Lower lobe of right lung (tissue), 2 donors: ENCODE results near the gene CDH26. TPM values are rescaled to one million over a fixed set of nuclear protein-coding genes. Genes with fewer than 3 reads are reported as not detected.
A peak's percentile ranks its signal among the peaks of the same experiment; 100 is the strongest.

ENCODE experiments used
- ATAC-seq, 2 donors: fragments of 200-7000 bp; cut with Tn5 transposase; one replicate each; pipeline ENCODE4 v1.9.1; 2020 to 2022; ENCODE audit warnings: mild to moderate bottlenecking in 2 of 2, moderate library complexity in 2 of 2
- DNase-seq: peaks from one replicate; pipeline ENCODE4 v3.0.0-alpha.2; 2020
- H3K27ac ChIP-seq: fragments of 200-600 bp; one replicate; pipeline ENCODE4 v1.8.0; 2022
- H3K27me3 ChIP-seq: fragments of 200-600 bp; one replicate; pipeline ENCODE4 v1.8.0; 2022; ENCODE audit warnings: low read depth
- H3K36me3 ChIP-seq: fragments of 200-600 bp; one replicate; pipeline ENCODE4 v1.8.0; 2022; ENCODE audit warnings: mild to moderate bottlenecking
- H3K4me1 ChIP-seq: fragments of 200-600 bp; one replicate; pipeline ENCODE4 v1.8.0; 2022
- H3K4me3 ChIP-seq: fragments of 200-600 bp; one replicate; pipeline ENCODE4 v1.8.0; 2022; ENCODE audit warnings: mild to moderate bottlenecking
- H3K9me3 ChIP-seq: fragments of 200-600 bp; one replicate; pipeline ENCODE4 v1.8.0; 2022
- CTCF ChIP-seq: fragments of 200-600 bp; IDR thresholded peaks from one replicate; pipeline ENCODE4 v1.8.0; 2022; ENCODE audit warnings: antibody characterized with exemption, mild to moderate bottlenecking
- intact Hi-C: fragments of 100-400 bp; cut with DNase I; formaldehyde crosslinking; loops from one replicate; pipeline ENCODE4 v1.11.0; 2022
- total RNA-seq: library from RNA; stranded (reverse); fragmentation: NEBNext Ultra II Directional; extraction: Animal tissue kit (Norgen Biotek cat#: 25700); gene quantifications from one replicate; pipeline ENCODE4 v1.2.1, GENCODE V29; 2021
- donor health status: DM: no; HTN: yes; CAD: no; lungs with severe emphysema.

The CDH26 gene
- total RNA-seq, 1 donor from 2014 or later, result 8.4 TPM

- TF ChIP-seq CTCF, result no peak
Observed at GRCh38 chr20:59961423-59961822, 3.2 kb downstream of the CDH26 start.

DNA sequence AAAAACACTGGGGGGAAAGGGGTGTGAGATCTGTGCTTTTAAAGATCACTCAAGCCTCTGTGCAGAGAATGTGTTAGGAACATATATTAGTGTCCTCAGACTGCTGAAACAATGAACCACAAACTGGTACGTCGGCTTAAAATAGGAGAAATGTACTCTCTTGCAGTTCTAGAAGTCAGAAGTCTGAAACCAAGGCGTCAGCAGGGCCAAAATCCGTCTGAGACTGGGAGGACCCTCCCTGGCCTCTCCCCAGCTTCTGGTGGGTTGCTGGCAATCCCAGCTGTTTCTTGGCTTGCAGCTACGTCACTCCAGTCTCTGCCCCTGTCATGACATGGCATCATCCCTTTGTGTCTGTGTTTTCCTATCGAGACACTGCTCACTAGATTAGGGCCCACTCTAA, 3.9 kb downstream of the CDH26 start:
- Histone ChIP-seq H3K4me1 (no peaks in the 10 kb centered on the region), H3K4me3 (no peak overlapping the region), H3K36me3 (no peaks in the 10 kb centered on the region), H3K9me3 (no peaks in the 10 kb centered on the region), H3K27ac (no peak overlapping the region), H3K27me3 (no peaks in the 10 kb centered on the region)
- DNase-seq (no peak), ATAC-seq (no peak)
- no peak for TF ChIP-seq CTCF
- intact Hi-C loops, result no loop called here

More at GRCh38 chr20:59961423-59961822, 3.2 kb downstream of the CDH26 start:
- H3K27me3 ChIP-seq, result no peaks in the 10 kb centered on the region
- H3K4me3 ChIP-seq, result no peak overlapping the region
- DNase-seq (no peak), ATAC-seq (no peak)
- no peaks in the 10 kb centered on the region for H3K9me3 ChIP-seq
- H3K36me3 ChIP-seq, result no peaks in the 10 kb centered on the region
- no peak overlapping the region for H3K27ac ChIP-seq
- no peaks in the 10 kb centered on the region for H3K4me1 ChIP-seq
- intact Hi-C loops, result no loop called here

- no peaks in the 10 kb centered on the region for H3K36me3 ChIP-seq
- no peak for TF ChIP-seq CTCF
- H3K4me3 ChIP-seq, result no peak overlapping the region
- no peaks in the 10 kb centered on the region for H3K27me3 ChIP-seq
- H3K4me1 ChIP-seq, result no peaks in the 10 kb centered on the region
- H3K9me3 ChIP-seq, result no peaks in the 10 kb centered on the region
- intact Hi-C loops, result no loop called here
- ATAC-seq, result no peak
- no peak overlapping the region for H3K27ac ChIP-seq
- no peak for DNase-seq
Observed at GRCh38 chr20:59966428-59966827, 8.2 kb downstream of the CDH26 start.

DNA sequence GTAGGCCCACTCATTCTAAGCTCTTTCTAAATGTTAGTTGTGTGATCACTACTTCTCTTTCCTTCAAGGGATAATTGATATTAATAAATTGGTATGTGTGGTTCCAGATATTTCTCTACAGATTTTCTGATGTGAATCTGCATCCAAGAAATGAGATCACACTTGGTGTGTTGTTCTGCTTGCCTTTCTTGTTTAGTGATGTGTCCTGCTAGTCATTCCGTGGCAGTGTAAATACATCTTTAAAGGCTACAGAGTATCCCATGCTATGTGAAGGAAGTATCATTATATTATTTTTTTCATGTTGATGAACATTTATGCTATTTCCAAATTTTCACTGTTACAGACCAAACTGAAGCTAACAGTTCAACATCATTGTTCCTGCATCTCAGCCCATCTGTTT, 13.2 kb downstream of the CDH26 start:
- Histone ChIP-seq H3K9me3 (no peaks in the 10 kb centered on the region), H3K4me3 (no peak overlapping the region), H3K4me1 (peaks cover 6% of the 10 kb centered on the region), H3K27me3 (no peaks in the 10 kb centered on the region), H3K27ac (no peak overlapping the region), H3K36me3 (no peaks in the 10 kb centered on the region)
- TF ChIP-seq CTCF, result no peak
- DNase-seq (no peak), ATAC-seq (no peak)
- intact Hi-C loops, result no loop called here

- no peak for DNase-seq
Observed at GRCh38 chr20:59972037-59972801, 14.0 kb downstream of the CDH26 start.

More at GRCh38 chr20:59972037-59972801, 14.0 kb downstream of the CDH26 start:
- H3K4me1 ChIP-seq, result peaks cover 6% of the 10 kb centered on the region
- ATAC-seq, result peak; percentile 73 to 82
- no peak overlapping the region for H3K27ac ChIP-seq
- TF ChIP-seq CTCF, result no peak
- no peaks in the 10 kb centered on the region for H3K36me3 ChIP-seq
- no peaks in the 10 kb centered on the region for H3K27me3 ChIP-seq
- no peaks in the 10 kb centered on the region for H3K9me3 ChIP-seq
- H3K4me3 ChIP-seq, result no peak overlapping the region
- intact Hi-C loops, result no loop called here
